ENCODE measurements around the gene VARS2.

DNA sequence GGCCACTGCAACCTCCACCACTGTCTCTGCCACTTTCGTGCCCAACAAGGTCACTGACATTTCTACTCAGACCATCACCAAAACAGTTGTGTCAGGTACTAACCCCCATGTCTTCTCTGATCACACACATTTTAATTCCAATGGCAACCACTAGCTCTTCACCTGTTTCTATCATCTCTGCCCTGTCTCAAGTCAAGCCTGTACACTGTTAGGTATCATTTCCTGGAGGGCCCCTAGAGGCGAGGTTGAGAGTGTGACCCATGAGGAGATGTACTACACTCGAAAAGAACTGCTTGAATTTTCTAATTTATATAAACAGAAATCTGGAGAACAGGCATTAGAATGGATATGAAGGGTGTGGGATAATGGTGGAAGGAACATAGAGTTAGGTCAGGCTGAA, 52.1 kb downstream of the VARS2 start:
- TF ChIP-seq HOXC10 (CRISPR knock-in tag; IDR thresholded peaks at IDR 0.05) (no peak), CTCF (tag by site-specific recombination; IDR thresholded peaks at IDR 0.05) (no peak), BCL11A (tag by site-specific recombination; IDR thresholded peaks at IDR 0.05; ENCODE audit: low read depth) (no peak), ZNF211 (tag by site-specific recombination; IDR thresholded peaks at IDR 0.05; ENCODE audit: low read depth) (no peak), ZNF184 (tag by site-specific recombination; IDR thresholded peaks at IDR 0.05) (no peak), ZNF558 (tag by site-specific recombination; IDR thresholded peaks at IDR 0.05) (no peak), ZNF292 (tag by site-specific recombination; IDR thresholded peaks at IDR 0.05; ENCODE audit: borderline replicate concordance, low read depth) (no peak), ZNF24 (tag by site-specific recombination; IDR thresholded peaks at IDR 0.05) (no peak)
- TF ChIP-seq, protein P1, sequence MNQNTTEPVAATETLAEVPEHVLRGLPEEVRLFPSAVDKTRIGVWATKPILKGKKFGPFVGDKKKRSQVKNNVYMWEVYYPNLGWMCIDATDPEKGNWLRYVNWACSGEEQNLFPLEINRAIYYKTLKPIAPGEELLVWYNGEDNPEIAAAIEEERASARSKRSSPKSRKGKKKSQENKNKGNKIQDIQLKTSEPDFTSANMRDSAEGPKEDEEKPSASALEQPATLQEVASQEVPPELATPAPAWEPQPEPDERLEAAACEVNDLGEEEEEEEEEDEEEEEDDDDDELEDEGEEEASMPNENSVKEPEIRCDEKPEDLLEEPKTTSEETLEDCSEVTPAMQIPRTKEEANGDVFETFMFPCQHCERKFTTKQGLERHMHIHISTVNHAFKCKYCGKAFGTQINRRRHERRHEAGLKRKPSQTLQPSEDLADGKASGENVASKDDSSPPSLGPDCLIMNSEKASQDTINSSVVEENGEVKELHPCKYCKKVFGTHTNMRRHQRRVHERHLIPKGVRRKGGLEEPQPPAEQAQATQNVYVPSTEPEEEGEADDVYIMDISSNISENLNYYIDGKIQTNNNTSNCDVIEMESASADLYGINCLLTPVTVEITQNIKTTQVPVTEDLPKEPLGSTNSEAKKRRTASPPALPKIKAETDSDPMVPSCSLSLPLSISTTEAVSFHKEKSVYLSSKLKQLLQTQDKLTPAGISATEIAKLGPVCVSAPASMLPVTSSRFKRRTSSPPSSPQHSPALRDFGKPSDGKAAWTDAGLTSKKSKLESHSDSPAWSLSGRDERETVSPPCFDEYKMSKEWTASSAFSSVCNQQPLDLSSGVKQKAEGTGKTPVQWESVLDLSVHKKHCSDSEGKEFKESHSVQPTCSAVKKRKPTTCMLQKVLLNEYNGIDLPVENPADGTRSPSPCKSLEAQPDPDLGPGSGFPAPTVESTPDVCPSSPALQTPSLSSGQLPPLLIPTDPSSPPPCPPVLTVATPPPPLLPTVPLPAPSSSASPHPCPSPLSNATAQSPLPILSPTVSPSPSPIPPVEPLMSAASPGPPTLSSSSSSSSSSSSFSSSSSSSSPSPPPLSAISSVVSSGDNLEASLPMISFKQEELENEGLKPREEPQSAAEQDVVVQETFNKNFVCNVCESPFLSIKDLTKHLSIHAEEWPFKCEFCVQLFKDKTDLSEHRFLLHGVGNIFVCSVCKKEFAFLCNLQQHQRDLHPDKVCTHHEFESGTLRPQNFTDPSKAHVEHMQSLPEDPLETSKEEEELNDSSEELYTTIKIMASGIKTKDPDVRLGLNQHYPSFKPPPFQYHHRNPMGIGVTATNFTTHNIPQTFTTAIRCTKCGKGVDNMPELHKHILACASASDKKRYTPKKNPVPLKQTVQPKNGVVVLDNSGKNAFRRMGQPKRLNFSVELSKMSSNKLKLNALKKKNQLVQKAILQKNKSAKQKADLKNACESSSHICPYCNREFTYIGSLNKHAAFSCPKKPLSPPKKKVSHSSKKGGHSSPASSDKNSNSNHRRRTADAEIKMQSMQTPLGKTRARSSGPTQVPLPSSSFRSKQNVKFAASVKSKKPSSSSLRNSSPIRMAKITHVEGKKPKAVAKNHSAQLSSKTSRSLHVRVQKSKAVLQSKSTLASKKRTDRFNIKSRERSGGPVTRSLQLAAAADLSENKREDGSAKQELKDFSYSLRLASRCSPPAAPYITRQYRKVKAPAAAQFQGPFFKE (tag by site-specific recombination; IDR thresholded peaks at IDR 0.05; ENCODE audit: borderline replicate concordance): no peak
- TF ChIP-seq, protein P2, sequence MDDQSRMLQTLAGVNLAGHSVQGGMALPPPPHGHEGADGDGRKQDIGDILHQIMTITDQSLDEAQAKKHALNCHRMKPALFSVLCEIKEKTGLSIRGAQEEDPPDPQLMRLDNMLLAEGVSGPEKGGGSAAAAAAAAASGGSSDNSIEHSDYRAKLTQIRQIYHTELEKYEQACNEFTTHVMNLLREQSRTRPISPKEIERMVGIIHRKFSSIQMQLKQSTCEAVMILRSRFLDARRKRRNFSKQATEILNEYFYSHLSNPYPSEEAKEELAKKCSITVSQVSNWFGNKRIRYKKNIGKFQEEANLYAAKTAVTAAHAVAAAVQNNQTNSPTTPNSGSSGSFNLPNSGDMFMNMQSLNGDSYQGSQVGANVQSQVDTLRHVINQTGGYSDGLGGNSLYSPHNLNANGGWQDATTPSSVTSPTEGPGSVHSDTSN (CRISPR knock-in tag; IDR thresholded peaks at IDR 0.05): no peak
- TF ChIP-seq, protein P3, sequence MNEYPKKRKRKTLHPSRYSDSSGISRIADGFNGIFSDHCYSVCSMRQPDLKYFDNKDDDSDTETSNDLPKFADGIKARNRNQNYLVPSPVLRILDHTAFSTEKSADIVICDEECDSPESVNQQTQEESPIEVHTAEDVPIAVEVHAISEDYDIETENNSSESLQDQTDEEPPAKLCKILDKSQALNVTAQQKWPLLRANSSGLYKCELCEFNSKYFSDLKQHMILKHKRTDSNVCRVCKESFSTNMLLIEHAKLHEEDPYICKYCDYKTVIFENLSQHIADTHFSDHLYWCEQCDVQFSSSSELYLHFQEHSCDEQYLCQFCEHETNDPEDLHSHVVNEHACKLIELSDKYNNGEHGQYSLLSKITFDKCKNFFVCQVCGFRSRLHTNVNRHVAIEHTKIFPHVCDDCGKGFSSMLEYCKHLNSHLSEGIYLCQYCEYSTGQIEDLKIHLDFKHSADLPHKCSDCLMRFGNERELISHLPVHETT (tag by site-specific recombination; IDR thresholded peaks at IDR 0.05): no peak
- TF ChIP-seq, protein P4, sequence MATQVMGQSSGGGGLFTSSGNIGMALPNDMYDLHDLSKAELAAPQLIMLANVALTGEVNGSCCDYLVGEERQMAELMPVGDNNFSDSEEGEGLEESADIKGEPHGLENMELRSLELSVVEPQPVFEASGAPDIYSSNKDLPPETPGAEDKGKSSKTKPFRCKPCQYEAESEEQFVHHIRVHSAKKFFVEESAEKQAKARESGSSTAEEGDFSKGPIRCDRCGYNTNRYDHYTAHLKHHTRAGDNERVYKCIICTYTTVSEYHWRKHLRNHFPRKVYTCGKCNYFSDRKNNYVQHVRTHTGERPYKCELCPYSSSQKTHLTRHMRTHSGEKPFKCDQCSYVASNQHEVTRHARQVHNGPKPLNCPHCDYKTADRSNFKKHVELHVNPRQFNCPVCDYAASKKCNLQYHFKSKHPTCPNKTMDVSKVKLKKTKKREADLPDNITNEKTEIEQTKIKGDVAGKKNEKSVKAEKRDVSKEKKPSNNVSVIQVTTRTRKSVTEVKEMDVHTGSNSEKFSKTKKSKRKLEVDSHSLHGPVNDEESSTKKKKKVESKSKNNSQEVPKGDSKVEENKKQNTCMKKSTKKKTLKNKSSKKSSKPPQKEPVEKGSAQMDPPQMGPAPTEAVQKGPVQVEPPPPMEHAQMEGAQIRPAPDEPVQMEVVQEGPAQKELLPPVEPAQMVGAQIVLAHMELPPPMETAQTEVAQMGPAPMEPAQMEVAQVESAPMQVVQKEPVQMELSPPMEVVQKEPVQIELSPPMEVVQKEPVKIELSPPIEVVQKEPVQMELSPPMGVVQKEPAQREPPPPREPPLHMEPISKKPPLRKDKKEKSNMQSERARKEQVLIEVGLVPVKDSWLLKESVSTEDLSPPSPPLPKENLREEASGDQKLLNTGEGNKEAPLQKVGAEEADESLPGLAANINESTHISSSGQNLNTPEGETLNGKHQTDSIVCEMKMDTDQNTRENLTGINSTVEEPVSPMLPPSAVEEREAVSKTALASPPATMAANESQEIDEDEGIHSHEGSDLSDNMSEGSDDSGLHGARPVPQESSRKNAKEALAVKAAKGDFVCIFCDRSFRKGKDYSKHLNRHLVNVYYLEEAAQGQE (tag by site-specific recombination; IDR thresholded peaks at IDR 0.05): no peak
